Naive thymus-derived CD4-positive, alpha-beta T cell (primary cell): ENCODE data around the gene HOXB3. TPM values are rescaled to one million over a fixed set of nuclear protein-coding genes. Genes with fewer than 3 reads are reported as not detected.

ENCODE experiments used
- ATAC-seq: fragments of 150-1000 bp; cut with Tn5 transposase; 2 replicates; pipeline ENCODE4 v1.10.0; 2021; ENCODE audit warnings: mild to moderate bottlenecking, moderate library complexity
- CTCF ChIA-PET: fragments of 350-600 bp; sonication (Branson Sonifier 250); formaldehyde crosslinking; loops from one replicate; lab custom pipeline; 2021; ENCODE audit warnings: antibody characterized with exemption; lab: Charles Lee
- POLR2A ChIA-PET: fragments of 350-600 bp; sonication (Branson Sonifier 250); formaldehyde crosslinking; loops from one replicate; lab custom pipeline; 2021; ENCODE audit warnings: antibody characterized with exemption, inconsistent platforms; lab: Charles Lee
- DNase-seq, 9 donors: peaks; one replicate each; pipeline versions ENCODE4 v3.0.0 to v3.0.0-alpha.2; 2020 to 2022; ENCODE audit warnings: mixed read lengths in 1 of 9
- H3K27ac ChIP-seq: one replicate; pipeline ENCODE4 v1.7.0; 2013; ENCODE audit warnings: mild to moderate bottlenecking, low read depth, low read length, moderate library complexity
- H3K27me3 ChIP-seq, 2 donors: one replicate each; pipeline ENCODE4 v1.7.0; 2013; ENCODE audit warnings: low read length in 2 of 2, mild to moderate bottlenecking in 2 of 2, moderate library complexity in 2 of 2; ENCODE audit not compliant: control insufficient read depth in 2 of 2, insufficient read depth in 2 of 2
- H3K36me3 ChIP-seq, 3 experiments: 1 replicate in 2 of 3; 2 replicates in 1 of 3; pipeline ENCODE4 v1.7.0; 2013; ENCODE audit warnings: low read length in 3 of 3, mild to moderate bottlenecking in 3 of 3, moderate library complexity in 1 of 3; ENCODE audit not compliant: insufficient read depth in 3 of 3, control insufficient read depth in 2 of 3
- H3K4me1 ChIP-seq, 2 donors: one replicate each; pipeline ENCODE4 v1.7.0; 2013; ENCODE audit warnings: low read length in 2 of 2, mild to moderate bottlenecking in 2 of 2, moderate library complexity in 1 of 2; ENCODE audit not compliant: control insufficient read depth in 2 of 2, insufficient read depth in 2 of 2
- H3K4me3 ChIP-seq: 2 replicates; pipeline ENCODE4 v1.7.0; 2013; ENCODE audit warnings: mild to moderate bottlenecking, low read length
- H3K9me3 ChIP-seq, 3 experiments: 1 replicate in 2 of 3; 2 replicates in 1 of 3; pipeline ENCODE4 v1.7.0; 2013; ENCODE audit warnings: low read length in 3 of 3; ENCODE audit not compliant: control insufficient read depth in 2 of 3
- H3K27ac Mint-ChIP-seq, 9 donors: one replicate each; pipeline ENCODE4 v1.8.0; 2020 to 2022; ENCODE audit warnings: mixed read lengths in 9 of 9, mild to moderate bottlenecking in 8 of 9, moderate library complexity in 5 of 9, inconsistent platforms in 2 of 9
- H3K27me3 Mint-ChIP-seq, 5 donors: one replicate each; pipeline ENCODE4 v1.8.0; 2021 to 2022; ENCODE audit warnings: mixed read lengths in 5 of 5, mild to moderate bottlenecking in 1 of 5
- H3K36me3 Mint-ChIP-seq, 5 donors: one replicate each; pipeline ENCODE4 v1.8.0; 2020 to 2022; ENCODE audit warnings: mixed read lengths in 5 of 5, mild to moderate bottlenecking in 3 of 5, inconsistent platforms in 1 of 5
- H3K4me1 Mint-ChIP-seq, 7 donors: one replicate each; pipeline ENCODE4 v1.8.0; 2020 to 2022; ENCODE audit warnings: mixed read lengths in 7 of 7, mild to moderate bottlenecking in 3 of 7, inconsistent platforms in 1 of 7
- H3K4me3 Mint-ChIP-seq, 10 donors: one replicate each; pipeline ENCODE4 v1.8.0; 2020 to 2022; ENCODE audit warnings: mild to moderate bottlenecking in 10 of 10, mixed read lengths in 10 of 10, moderate library complexity in 6 of 10, inconsistent platforms in 2 of 10
- H3K9me3 Mint-ChIP-seq, 11 donors: one replicate each; pipeline ENCODE4 v1.8.0; 2020 to 2022; ENCODE audit warnings: mixed read lengths in 11 of 11, mild to moderate bottlenecking in 4 of 11, inconsistent platforms in 1 of 11, moderate library complexity in 1 of 11
- intact Hi-C, 2 donors: fragments of 100-400 bp; cut with micrococcal nuclease; formaldehyde crosslinking; loops; one replicate each; pipeline ENCODE4 v1.15.1; 2023
- polyA plus RNA-seq, 2 donors: library from polyadenylated mRNA; unstranded; fragments of 300-500 nt; fragmentation: Illumina TruSeq; gene quantifications; one replicate each; pipeline ENCODE4 v1.2.3, GENCODE V29; 2021
- total RNA-seq, 6 experiments: library from RNA in 5 of 6; stranded (reverse) in 5 of 6; gene quantifications; 1 replicate in 5 of 6; 2 replicates in 1 of 6; pipeline ENCODE4 v1.2.3 and lab custom pipeline; 2021 to 2026

Gene HOXB3
- total and polyA plus RNA-seq, 7 experiments from 2014 or later, result 0.11 to 14.6 (median 5.8) TPM; not detected in 1

DNA sequence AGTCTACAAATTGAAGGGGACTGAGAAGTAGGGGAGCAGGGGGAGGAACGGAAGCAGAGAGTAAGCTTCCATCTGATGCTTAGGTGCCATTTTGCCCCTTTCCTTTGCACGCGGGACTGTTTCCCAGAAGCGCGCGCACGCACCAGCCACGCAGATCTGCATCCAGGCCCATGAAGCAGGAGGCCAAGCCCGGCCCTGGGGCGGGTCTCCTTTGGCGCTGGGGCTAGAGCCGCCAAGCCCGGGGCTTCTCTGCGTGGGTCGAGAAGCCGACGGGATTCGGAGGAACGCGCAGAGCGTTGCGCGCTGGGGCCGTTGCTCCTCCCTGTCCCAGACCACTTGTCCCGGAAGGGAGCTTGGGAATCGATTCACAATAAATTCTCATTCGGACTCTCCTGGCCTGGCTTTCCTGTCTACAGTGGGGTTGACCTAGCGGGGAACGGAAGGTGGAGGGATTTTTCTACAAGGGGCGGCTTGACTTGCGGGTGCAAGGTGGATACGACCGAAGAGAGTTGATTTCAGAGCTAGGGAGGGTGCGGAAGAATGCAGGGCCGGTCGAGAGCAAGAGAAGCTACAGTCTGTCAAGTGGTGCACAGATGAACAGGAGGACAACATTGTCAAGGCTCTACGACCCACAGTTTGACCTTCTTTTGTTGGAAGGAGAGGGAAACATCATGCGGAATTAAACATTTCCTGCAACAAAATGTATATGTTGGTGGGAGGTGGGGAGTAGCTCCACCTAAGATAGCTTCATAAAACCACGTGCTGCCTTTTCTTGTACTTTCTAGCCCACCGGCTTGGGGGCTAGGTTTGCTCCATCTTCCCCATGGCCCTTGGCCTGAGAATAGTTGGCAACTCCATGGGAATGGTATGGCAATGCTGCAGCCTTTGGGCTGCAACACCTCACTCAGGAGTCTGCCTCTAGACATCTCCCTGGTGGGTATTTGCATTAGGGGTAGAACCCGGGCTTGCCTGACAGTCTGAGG is 31.7 kb upstream of the HOXB3 start:
- Histone ChIP-seq H3K9me3 (no peaks in the 10 kb centered on the region), H3K36me3 (no peaks in the 10 kb centered on the region), H3K4me3 (no peak overlapping the region), H3K4me1 (peaks cover 21 to 24% of the 10 kb centered on the region in 2 donors), H3K27ac (no peak overlapping the region), H3K27me3 (peaks cover 22 to 45% of the 10 kb centered on the region in 2 donors)
- H3K27ac Mint-ChIP-seq, result no peak overlapping the region
- ChIA-PET POLR2A (no interaction called here), CTCF (interaction anchor here (0.6 to 1.8 kb wide), 4 partner anchors 9 to 533 kb away, joined by 3 to 5 read pairs (median 4); partner anchors contain the start of gene HOXB5)
- intact Hi-C loops, result no loop called here
- H3K36me3 Mint-ChIP-seq, result peaks cover 0 to 3% (median 0%) of the 10 kb centered on the region in 5 donors
- H3K27me3 Mint-ChIP-seq, result peaks cover 81 to 91% (median 86%) of the 10 kb centered on the region in 5 donors
- H3K9me3 Mint-ChIP-seq, result peaks cover 0 to 3% (median 0%) of the 10 kb centered on the region in 11 donors
- peaks cover 25 to 40% (median 31%) of the 10 kb centered on the region in 7 donors for H3K4me1 Mint-ChIP-seq
- DNase-seq (no peak), ATAC-seq (no peak)
- peak overlapping the region in 1 of 10 donors; percentile 5 for H3K4me3 Mint-ChIP-seq

DNA sequence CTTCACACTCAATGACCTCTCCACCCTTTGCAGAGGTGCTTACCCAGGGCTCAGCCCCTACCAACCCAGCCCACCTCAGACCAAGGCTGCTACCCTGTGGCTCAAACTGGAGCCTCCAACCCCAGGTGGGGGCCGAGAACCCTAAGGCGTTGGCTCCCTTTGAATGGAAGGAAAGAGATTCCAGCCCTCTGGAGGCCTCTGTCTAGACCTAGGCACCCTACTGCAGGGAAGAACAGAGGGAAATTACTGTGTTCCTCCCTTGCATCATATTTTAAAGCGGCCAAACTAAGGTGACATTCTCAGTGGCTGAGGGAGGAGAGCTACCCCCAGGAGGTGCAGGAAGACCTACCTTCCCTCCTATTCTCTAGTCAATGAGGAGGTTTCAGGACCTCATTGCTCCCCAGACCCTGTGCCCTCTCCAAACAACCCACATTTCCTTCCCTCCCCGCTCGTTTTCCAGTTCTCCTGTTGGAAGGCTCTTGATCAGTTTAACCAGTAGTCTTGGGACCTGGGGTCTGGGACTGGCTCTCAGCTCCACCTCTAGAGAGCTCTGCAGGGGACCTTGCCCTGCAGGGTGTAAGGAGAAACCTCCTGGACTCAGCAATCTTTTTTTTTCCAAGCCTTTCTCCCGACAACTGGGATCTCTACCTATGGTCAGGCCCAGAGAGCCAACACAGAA is 30.6 kb upstream of the HOXB3 start:
- peaks cover 82 to 94% (median 87%) of the 10 kb centered on the region in 5 donors for H3K27me3 Mint-ChIP-seq
- H3K9me3 ChIP-seq, result no peaks in the 10 kb centered on the region
- peaks cover 0 to 3% (median 0%) of the 10 kb centered on the region in 11 donors for H3K9me3 Mint-ChIP-seq
- H3K36me3 ChIP-seq, result no peaks in the 10 kb centered on the region
- no peak overlapping the region for H3K4me3 ChIP-seq
- H3K4me1 Mint-ChIP-seq, result peaks cover 20 to 32% (median 26%) of the 10 kb centered on the region in 7 donors
- POLR2A ChIA-PET, result no interaction called here
- H3K4me1 ChIP-seq, result peaks cover 18 to 22% of the 10 kb centered on the region in 2 donors
- no peak overlapping the region for H3K27ac ChIP-seq
- ATAC-seq, result no peak
- intact Hi-C loops, result no loop called here
- H3K4me3 Mint-ChIP-seq, result no peak overlapping the region
- no peak for DNase-seq
- H3K27me3 ChIP-seq, result peaks cover 32 to 51% of the 10 kb centered on the region in 2 donors
- peak overlapping the region in 1 of 9 donors; percentile 59 for H3K27ac Mint-ChIP-seq
- peaks cover 0 to 3% (median 0%) of the 10 kb centered on the region in 5 donors for H3K36me3 Mint-ChIP-seq
- CTCF ChIA-PET, result interaction anchor here (1.6 kb wide), 1 partner anchor 27 kb away, joined by 3 read pairs; the partner anchor contains the start of gene HOXB5

- Mint-ChIP-seq H3K27ac (peak overlapping the region in 2 of 9 donors; percentile 27 to 76), H3K4me3 (peak overlapping the region in 5 of 10 donors; percentile 12 to 53 (median 23))
Observed at GRCh38 chr17:48619826-48620449, 29.9 kb upstream of the HOXB3 start.

GRCh38 chr17:48618256-48618896 is 28.3 kb upstream of the HOXB3 start:
- CTCF ChIA-PET, result interaction anchor here (0.6 to 2.6 kb wide), 15 partner anchors 9 to 593 kb away, joined by 3 to 7 read pairs (median 4); partner anchors contain the start of gene HOXB5
- no peak overlapping the region for H3K4me3 ChIP-seq
- H3K27ac ChIP-seq, result no peak overlapping the region
- peaks cover 0 to 3% (median 0%) of the 10 kb centered on the region in 5 donors for H3K36me3 Mint-ChIP-seq
- H3K9me3 Mint-ChIP-seq, result peaks cover 0 to 3% (median 0%) of the 10 kb centered on the region in 11 donors
- H3K4me1 Mint-ChIP-seq, result peaks cover 26 to 49% (median 36%) of the 10 kb centered on the region in 7 donors
- H3K9me3 ChIP-seq, result no peaks in the 10 kb centered on the region
- H3K27me3 Mint-ChIP-seq, result peaks cover 90 to 97% (median 92%) of the 10 kb centered on the region in 5 donors
- peak overlapping the region in 3 of 9 donors; percentile 74 to 83 (median 81) for H3K27ac Mint-ChIP-seq
- peak; percentile 90 for ATAC-seq
- H3K4me1 ChIP-seq, result peaks cover 19 to 23% of the 10 kb centered on the region in 2 donors
- H3K36me3 ChIP-seq, result no peaks in the 10 kb centered on the region
- POLR2A ChIA-PET, result interaction anchor here (0.6 to 1.0 kb wide), 3 partner anchors 11 to 524 kb away, joined by 3 to 5 read pairs (median 4); no protein-coding TSS in a partner anchor
- DNase-seq, result peak; percentile 62 to 86 (median 74)
- intact Hi-C loops, result loop anchor here (1.0 to 10.0 kb wide), 8 partner anchors 355 to 1346 kb away; partner anchors contain the start of genes DLX4 (in 1 of the 2), PNPO (in 1 of the 2) and SCRN2 (in 1 of the 2)
- H3K4me3 Mint-ChIP-seq, result peak overlapping the region in 9 of 10 donors; percentile 12 to 53 (median 40)
- peaks cover 35 to 59% of the 10 kb centered on the region in 2 donors for H3K27me3 ChIP-seq

More at GRCh38 chr17:48619826-48620449, 29.9 kb upstream of the HOXB3 start:
- H3K4me3 ChIP-seq, result no peak overlapping the region
- Mint-ChIP-seq H3K27me3 (peaks cover 86 to 97% (median 91%) of the 10 kb centered on the region in 5 donors), H3K9me3 (peaks cover 0 to 3% (median 0%) of the 10 kb centered on the region in 11 donors), H3K36me3 (peaks cover 0 to 3% (median 0%) of the 10 kb centered on the region in 5 donors), H3K4me1 (peaks cover 20 to 34% (median 28%) of the 10 kb centered on the region in 7 donors)
- CTCF ChIA-PET, result interaction anchor here (1.7 to 2.6 kb wide), 3 partner anchors 31 to 594 kb away, joined by 3 to 7 read pairs (median 6); no protein-coding TSS in a partner anchor
- no peaks in the 10 kb centered on the region for H3K36me3 ChIP-seq
- H3K9me3 ChIP-seq, result no peaks in the 10 kb centered on the region
- DNase-seq (no peak), ATAC-seq (no peak)
- intact Hi-C loops, result loop anchor here (5.0 to 10.0 kb wide), 4 partner anchors 538 to 1345 kb away; partner anchors contain the start of genes DLX4 (in 1 of the 2), PNPO (in 1 of the 2) and SCRN2 (in 1 of the 2)
- POLR2A ChIA-PET, result no interaction called here
- H3K27ac ChIP-seq, result no peak overlapping the region
- peaks cover 35 to 56% of the 10 kb centered on the region in 2 donors for H3K27me3 ChIP-seq
- H3K4me1 ChIP-seq, result peaks cover 12 to 15% of the 10 kb centered on the region in 2 donors

DNA sequence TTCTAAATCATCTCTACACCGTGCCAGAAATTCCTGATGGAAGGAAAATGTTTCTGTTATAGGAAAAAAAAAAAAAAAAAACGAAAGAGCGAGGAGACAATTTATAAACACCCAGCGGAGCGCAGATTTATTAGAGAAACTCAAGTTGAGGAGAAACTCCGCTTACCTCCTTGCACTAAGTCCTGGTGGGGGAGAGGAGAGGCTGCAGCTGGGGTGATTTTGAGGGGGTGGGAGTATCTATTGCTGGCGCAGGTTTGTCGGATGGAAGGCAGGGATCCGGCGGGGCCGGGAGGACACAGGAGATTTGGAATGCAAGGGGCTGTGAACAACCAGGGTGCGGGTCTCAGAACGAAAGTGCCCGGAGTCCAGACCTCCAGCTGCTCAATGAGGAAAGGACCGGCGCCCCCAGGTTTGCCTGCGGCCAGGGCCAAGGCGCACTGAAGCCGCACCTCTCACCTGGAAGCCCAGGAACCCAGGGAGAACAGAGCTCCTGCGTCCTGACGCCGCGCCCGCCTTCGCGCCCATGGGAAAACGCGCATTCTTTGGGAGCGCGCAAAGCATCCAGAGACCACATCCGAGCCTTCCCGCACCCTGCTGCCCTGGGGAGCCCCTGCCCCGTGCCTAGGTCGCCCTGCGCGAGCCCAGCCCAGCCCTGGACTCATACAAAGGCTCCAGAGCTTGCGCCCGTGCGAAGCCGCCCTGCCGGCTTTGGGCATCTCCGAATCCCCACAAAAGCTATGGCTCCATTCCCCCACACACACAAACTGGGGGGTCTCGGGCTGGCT is 27.6 kb upstream of the HOXB3 start:
- H3K4me1 ChIP-seq, result peaks cover 19 to 30% of the 10 kb centered on the region in 2 donors
- ChIA-PET POLR2A (interaction anchor here (0.6 to 1.0 kb wide), 3 partner anchors 10 to 523 kb away, joined by 3 to 5 read pairs (median 4); no protein-coding TSS in a partner anchor), CTCF (interaction anchor here (0.6 to 2.6 kb wide), 13 partner anchors 8 to 1122 kb away, joined by 3 to 7 read pairs (median 4); partner anchors contain the start of gene HOXB5)
- no peak overlapping the region for H3K27ac ChIP-seq
- H3K4me1 Mint-ChIP-seq, result peaks cover 30 to 56% (median 43%) of the 10 kb centered on the region in 7 donors
- intact Hi-C loops, result loop anchor here (1.0 to 10.0 kb wide), 8 partner anchors 354 to 1347 kb away; partner anchors contain the start of genes DLX4 (in 1 of the 2), PNPO (in 1 of the 2) and SCRN2 (in 1 of the 2)
- ATAC-seq (no peak), DNase-seq (no peak)
- no peak overlapping the region for H3K4me3 ChIP-seq
- H3K9me3 Mint-ChIP-seq, result peaks cover 0 to 3% (median 0%) of the 10 kb centered on the region in 11 donors
- peaks cover 0 to 3% (median 0%) of the 10 kb centered on the region in 5 donors for H3K36me3 Mint-ChIP-seq
- peak overlapping the region in 3 of 10 donors; percentile 30 to 49 (median 40) for H3K4me3 Mint-ChIP-seq
- no peaks in the 10 kb centered on the region for H3K36me3 ChIP-seq
- H3K27me3 ChIP-seq, result peaks cover 35 to 61% of the 10 kb centered on the region in 2 donors
- H3K9me3 ChIP-seq, result no peaks in the 10 kb centered on the region
- peak overlapping the region in 3 of 9 donors; percentile 15 to 77 (median 69) for H3K27ac Mint-ChIP-seq
- peaks cover 88 to 96% (median 92%) of the 10 kb centered on the region in 5 donors for H3K27me3 Mint-ChIP-seq
